ENCODE results near the gene ACTN2.

GRCh38 chr1:236670060-236670459 lies 16.2 kb upstream of the ACTN2 start:
- no peak for TF ChIP-seq POLR2A (IDR thresholded peaks at IDR 0.05; ENCODE audit: low read depth, low read length)
- no peak for TF ChIP-seq POLR2AphosphoS5 (IDR thresholded peaks at IDR 0.05; ENCODE audit: low read depth, low read length)
- no peak for TF ChIP-seq TAF1 (IDR thresholded peaks at IDR 0.05; ENCODE audit: borderline replicate concordance, low read depth, low read length)
